NCI-H187 (cell line): ENCODE results near the gene FAM135A.

Experiments
- DNase-seq, 2 experiments: peaks; one replicate each; lab custom pipeline; 2025; lab: John Stamatoyannopoulos, UW

The FAM135A gene

GRCh38 chr6:70413114-70413991, at the start of gene FAM135A:
Gene FAM135A (plus strand): TSS chr6:70413508. CDS start chr6:70428343, 14,835 bp downstream.
- DNase-seq, result peak; percentile 96 to 97

- DNase-seq, result no peak
Observed at GRCh38 chr6:70363741-70364493, 49.4 kb upstream of the FAM135A start.

- DNase-seq, result peak; percentile 8 to 36
Observed at GRCh38 chr6:70369332-70369950, 43.9 kb upstream of the FAM135A start.

- DNase-seq, result no peak
Observed at GRCh38 chr6:70370496-70370895, 42.8 kb upstream of the FAM135A start.

GRCh38 chr6:70371454-70372105, 41.7 kb upstream of the FAM135A start:
- peak in 1 of 2 experiments; percentile 2 for DNase-seq

- DNase-seq, result no peak
Observed at GRCh38 chr6:70375166-70375565, 38.1 kb upstream of the FAM135A start.

- no peak for DNase-seq
Observed at GRCh38 chr6:70375882-70376281, 37.4 kb upstream of the FAM135A start.

- no peak for DNase-seq
Observed at GRCh38 chr6:70376628-70377027, 36.7 kb upstream of the FAM135A start.

GRCh38 chr6:70377372-70377771, 35.9 kb upstream of the FAM135A start:
- no peak for DNase-seq

- DNase-seq, result no peak
Observed at GRCh38 chr6:70379473-70380013, 33.8 kb upstream of the FAM135A start.

- no peak for DNase-seq
Observed at GRCh38 chr6:70380252-70380651, 33.1 kb upstream of the FAM135A start.

- no peak for DNase-seq
Observed at GRCh38 chr6:70380771-70381416, 32.4 kb upstream of the FAM135A start.

GRCh38 chr6:70381417-70381782, 31.9 kb upstream of the FAM135A start:
- DNase-seq, result no peak

GRCh38 chr6:70385901-70386300, 27.4 kb upstream of the FAM135A start:
- no peak for DNase-seq

- DNase-seq, result no peak
Observed at GRCh38 chr6:70388814-70389213, 24.5 kb upstream of the FAM135A start.

GRCh38 chr6:70389261-70389660, 24.0 kb upstream of the FAM135A start:
- no peak for DNase-seq

GRCh38 chr6:70390067-70390466, 23.2 kb upstream of the FAM135A start:
- no peak for DNase-seq

- DNase-seq, result no peak
Observed at GRCh38 chr6:70391492-70391891, 21.8 kb upstream of the FAM135A start.

GRCh38 chr6:70394518-70395300, 18.6 kb upstream of the FAM135A start:
- DNase-seq, result no peak

- no peak for DNase-seq
Observed at GRCh38 chr6:70395301-70395672, 18.0 kb upstream of the FAM135A start.

GRCh38 chr6:70396163-70396562, 17.1 kb upstream of the FAM135A start:
- DNase-seq, result no peak
